Measurements from ENCODE around the gene PPEF2. TPM values are rescaled to one million over a fixed set of nuclear protein-coding genes. Genes with fewer than 3 reads are reported as not detected.
"Not testable (repeated sequence)": the region's sequence is repeated elsewhere in the genome, so short reads cannot be mapped to it uniquely, and the experiment has no call there.

Gene PPEF2
- polyA plus RNA-seq, 1 experiment: not detected

DNA sequence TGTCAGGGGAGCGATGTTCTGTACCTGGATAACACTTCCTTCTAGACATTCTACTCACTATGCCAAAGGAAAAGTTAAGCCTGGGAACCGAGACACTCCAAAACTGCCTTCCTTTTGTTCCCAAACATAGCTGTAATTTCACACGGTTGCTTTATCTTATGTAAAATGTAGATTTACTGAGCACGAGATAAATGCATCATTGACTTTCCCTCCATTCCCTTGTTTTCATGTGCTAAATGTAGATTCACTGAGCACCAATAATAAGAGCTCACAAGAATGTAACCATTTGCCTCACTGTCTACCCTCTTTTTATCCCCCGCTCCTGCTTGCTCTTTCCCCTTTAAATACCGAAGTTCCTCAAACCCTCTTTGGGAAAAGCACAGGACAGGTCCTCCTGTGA lies 10.7 kb upstream of the PPEF2 start:
- H3K27me3 ChIP-seq (ENCODE audit: control insufficient read depth, insufficient read depth, low read length): no peaks in the 10 kb centered on the region
- CTCF ChIA-PET: interaction anchor here (2.3 kb wide), 1 partner anchor 17 kb away, joined by 11 read pairs; no protein-coding TSS in a partner anchor
- DNase-seq (ENCODE audit: low read depth, low spot score): no peak
- H3K9me3 ChIP-seq (ENCODE audit: control insufficient read depth, insufficient read depth, low read length): no peaks in the 10 kb centered on the region
- no peak overlapping the region for H3K4me3 ChIP-seq (ENCODE audit: low read depth, low read length)
- POLR2A ChIA-PET: no interaction called here
- TF ChIP-seq, protein P1, sequence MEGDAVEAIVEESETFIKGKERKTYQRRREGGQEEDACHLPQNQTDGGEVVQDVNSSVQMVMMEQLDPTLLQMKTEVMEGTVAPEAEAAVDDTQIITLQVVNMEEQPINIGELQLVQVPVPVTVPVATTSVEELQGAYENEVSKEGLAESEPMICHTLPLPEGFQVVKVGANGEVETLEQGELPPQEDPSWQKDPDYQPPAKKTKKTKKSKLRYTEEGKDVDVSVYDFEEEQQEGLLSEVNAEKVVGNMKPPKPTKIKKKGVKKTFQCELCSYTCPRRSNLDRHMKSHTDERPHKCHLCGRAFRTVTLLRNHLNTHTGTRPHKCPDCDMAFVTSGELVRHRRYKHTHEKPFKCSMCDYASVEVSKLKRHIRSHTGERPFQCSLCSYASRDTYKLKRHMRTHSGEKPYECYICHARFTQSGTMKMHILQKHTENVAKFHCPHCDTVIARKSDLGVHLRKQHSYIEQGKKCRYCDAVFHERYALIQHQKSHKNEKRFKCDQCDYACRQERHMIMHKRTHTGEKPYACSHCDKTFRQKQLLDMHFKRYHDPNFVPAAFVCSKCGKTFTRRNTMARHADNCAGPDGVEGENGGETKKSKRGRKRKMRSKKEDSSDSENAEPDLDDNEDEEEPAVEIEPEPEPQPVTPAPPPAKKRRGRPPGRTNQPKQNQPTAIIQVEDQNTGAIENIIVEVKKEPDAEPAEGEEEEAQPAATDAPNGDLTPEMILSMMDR (IDR thresholded peaks at IDR 0.05; ENCODE audit: low read depth, low read length): no peak
- H3K27ac ChIP-seq (ENCODE audit: low read depth, low read length): no peak overlapping the region

DNA sequence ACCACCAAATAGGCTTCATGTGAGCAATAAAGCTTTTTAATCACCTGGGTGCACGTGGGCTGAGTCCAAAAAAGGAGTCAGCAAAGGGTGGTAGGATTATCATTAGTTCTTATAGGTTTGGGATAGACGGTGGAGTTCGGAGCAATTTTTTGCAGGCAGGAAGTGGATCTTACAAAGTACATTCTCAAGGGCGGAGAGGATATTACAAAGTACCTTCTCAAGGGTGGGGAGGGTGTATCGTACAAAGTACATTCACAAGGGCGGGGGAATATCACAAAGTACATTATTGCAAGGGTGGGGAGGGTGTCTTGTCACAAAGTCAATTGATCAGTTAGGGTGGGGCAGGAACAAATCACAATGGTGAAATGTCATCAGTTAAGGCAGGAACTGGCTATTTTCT lies 8.6 kb upstream of the PPEF2 start:
- H3K9me3 ChIP-seq (ENCODE audit: control insufficient read depth, insufficient read depth, low read length); DNase-seq (ENCODE audit: low read depth, low spot score); H3K27me3 ChIP-seq (ENCODE audit: control insufficient read depth, insufficient read depth, low read length); POLR2A ChIA-PET; H3K27ac ChIP-seq (ENCODE audit: low read depth, low read length); H3K4me3 ChIP-seq (ENCODE audit: low read depth, low read length): not testable (repeated sequence)
- CTCF ChIA-PET: interaction anchor here (1.0 to 1.4 kb wide), 2 partner anchors 15 to 16 kb away, joined by 4 to 8 read pairs; no protein-coding TSS in a partner anchor

DNA sequence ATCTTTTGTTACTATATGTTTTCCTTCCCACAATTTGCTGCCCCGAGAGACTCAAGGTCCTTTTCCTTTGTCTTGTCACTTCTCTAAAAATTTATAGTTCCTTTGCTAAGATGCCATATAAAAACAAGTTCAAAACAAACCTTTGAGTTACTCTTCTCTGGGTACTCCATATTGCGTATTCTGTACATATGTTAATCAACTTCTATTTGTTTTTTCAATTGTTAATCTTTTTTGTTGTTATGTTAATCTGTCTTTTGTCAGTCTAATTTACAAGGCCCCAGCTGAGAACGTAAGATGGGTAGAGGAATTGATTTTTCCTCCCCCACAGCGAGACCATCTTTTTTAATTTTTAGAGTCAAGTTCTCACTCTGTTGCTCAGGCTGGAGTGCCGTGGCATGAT lies 7.2 kb upstream of the PPEF2 start:
- CTCF ChIA-PET: interaction anchor here (1.4 kb wide), 1 partner anchor 15 kb away, joined by 8 read pairs; no protein-coding TSS in a partner anchor
- no peaks in the 10 kb centered on the region for H3K9me3 ChIP-seq (ENCODE audit: control insufficient read depth, insufficient read depth, low read length)
- TF ChIP-seq, protein P1 (IDR thresholded peaks at IDR 0.05; ENCODE audit: low read depth, low read length): no peak
- H3K27me3 ChIP-seq (ENCODE audit: control insufficient read depth, insufficient read depth, low read length): peaks cover 2% of the 10 kb centered on the region
- H3K27ac ChIP-seq (ENCODE audit: low read depth, low read length): no peak overlapping the region
- POLR2A ChIA-PET: no interaction called here
- DNase-seq (ENCODE audit: low read depth, low spot score): no peak
- H3K4me3 ChIP-seq (ENCODE audit: low read depth, low read length): no peak overlapping the region

DNA sequence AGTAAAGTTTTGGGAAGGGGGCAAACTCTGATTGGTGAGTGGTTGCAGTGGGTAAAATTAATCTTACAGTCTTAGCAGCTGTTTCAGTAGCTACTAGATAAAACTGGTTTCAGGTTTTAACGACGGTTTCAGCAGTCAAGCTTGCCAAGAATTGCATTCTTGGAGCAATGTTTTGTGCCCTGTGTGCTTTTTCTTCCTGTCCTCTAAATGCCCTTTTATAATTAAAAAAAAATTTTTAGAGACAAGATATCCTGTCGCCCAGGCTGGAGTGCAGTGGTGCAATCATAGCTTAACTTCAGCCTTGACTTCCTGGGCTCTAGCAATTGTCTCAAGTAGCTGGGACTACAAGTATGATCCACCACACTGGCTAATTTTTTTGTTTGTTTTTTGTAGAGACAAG lies 6.3 kb upstream of the PPEF2 start:
- TF ChIP-seq, protein P1 (IDR thresholded peaks at IDR 0.05; ENCODE audit: low read depth, low read length): no peak

DNA sequence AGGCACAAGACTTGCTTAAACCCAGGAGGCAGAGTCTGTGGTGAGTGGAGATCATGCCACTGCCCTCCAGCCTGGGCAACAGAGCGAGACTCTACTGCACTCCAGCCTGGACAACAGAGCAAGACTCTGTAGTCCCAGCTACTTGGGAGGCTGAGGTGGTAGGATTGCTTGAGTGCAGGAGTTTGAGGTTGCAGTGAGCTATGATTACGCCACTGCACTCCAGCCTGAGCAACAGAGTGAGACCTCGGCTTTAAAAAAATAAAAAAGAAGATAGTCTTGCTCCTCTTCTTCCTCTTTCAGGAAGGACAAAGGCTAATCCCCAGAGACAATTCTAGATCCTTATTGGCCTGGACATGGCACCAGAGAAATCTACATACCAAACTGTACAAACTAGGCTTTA lies 5.7 kb upstream of the PPEF2 start:
- CTCF ChIA-PET: interaction anchor here (1.0 to 1.8 kb wide), 2 partner anchors 8 to 12 kb away, joined by 3 to 10 read pairs; no protein-coding TSS in a partner anchor
- TF ChIP-seq, protein P1 (IDR thresholded peaks at IDR 0.05; ENCODE audit: low read depth, low read length): no peak
- Histone ChIP-seq H3K4me3 (ENCODE audit: low read depth, low read length) (no peak overlapping the region), H3K27ac (ENCODE audit: low read depth, low read length) (no peak overlapping the region), H3K27me3 (ENCODE audit: control insufficient read depth, insufficient read depth, low read length) (peaks cover 2% of the 10 kb centered on the region), H3K9me3 (ENCODE audit: control insufficient read depth, insufficient read depth, low read length) (no peaks in the 10 kb centered on the region)
- POLR2A ChIA-PET: interaction anchor here (0.6 kb wide), 1 partner anchor 161 kb away, joined by 3 read pairs; no protein-coding TSS in a partner anchor
- DNase-seq (ENCODE audit: low read depth, low spot score): no peak

More for the DNA sequence above, 6.3 kb upstream of the PPEF2 start:
- CTCF ChIA-PET: no interaction called here
- Histone ChIP-seq H3K9me3 (ENCODE audit: control insufficient read depth, insufficient read depth, low read length) (no peaks in the 10 kb centered on the region), H3K4me3 (ENCODE audit: low read depth, low read length) (no peak overlapping the region), H3K27me3 (ENCODE audit: control insufficient read depth, insufficient read depth, low read length) (peaks cover 2% of the 10 kb centered on the region), H3K27ac (ENCODE audit: low read depth, low read length) (no peak overlapping the region)
- no peak for DNase-seq (ENCODE audit: low read depth, low spot score)
- POLR2A ChIA-PET: no interaction called here

All from AG04450 (cell line).